Measurements from ENCODE around the gene AIG1.

Gene AIG1

DNA sequence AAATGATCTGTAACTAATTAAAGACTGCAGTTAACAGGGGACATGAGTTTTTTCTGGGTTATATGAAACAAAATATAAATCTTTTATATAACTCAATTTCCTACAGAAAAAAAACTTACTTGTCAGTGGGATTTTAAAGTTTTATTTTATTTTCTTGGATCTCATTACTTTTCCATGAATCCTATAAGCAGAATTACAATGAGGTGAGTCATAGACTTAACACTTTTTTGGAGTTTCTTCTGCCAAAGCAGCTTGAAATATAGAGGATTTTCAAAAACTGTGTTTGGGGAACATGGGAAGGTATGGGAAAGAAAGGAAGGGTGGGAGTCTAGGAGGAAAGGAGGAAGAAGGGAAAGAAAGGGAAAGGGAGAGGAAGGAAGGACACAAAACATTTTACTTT lies 130.7 kb downstream of the AIG1 start:
- Histone ChIP-seq H3K36me3 (ENCODE audit: control insufficient read depth, insufficient read depth, low read length) (peaks cover 3% of the 10 kb centered on the region; the same call in 1 of the 2 replicates), H3K9me3 (ENCODE audit: control insufficient read depth, insufficient read depth, low read length) (no peaks in the 10 kb centered on the region), H3K4me3 (ENCODE audit: low read length) (no peak overlapping the region), H3K27ac (ENCODE audit: low read length) (no peak overlapping the region), H3K4me1 (ENCODE audit: control insufficient read depth, insufficient read depth, low read length) (no peaks in the 10 kb centered on the region), H3K27me3 (ENCODE audit: control insufficient read depth, insufficient read depth, low read length) (no peaks in the 10 kb centered on the region)
- no peak for DNase-seq (ENCODE audit: low read depth, low spot score)

- Histone ChIP-seq H3K27me3 (ENCODE audit: control insufficient read depth, insufficient read depth, low read length) (no peaks in the 10 kb centered on the region), H3K4me3 (ENCODE audit: low read length) (no peak overlapping the region), H3K9me3 (ENCODE audit: control insufficient read depth, insufficient read depth, low read length) (no peaks in the 10 kb centered on the region), H3K27ac (ENCODE audit: low read length) (no peak overlapping the region), H3K4me1 (ENCODE audit: control insufficient read depth, insufficient read depth, low read length) (no peaks in the 10 kb centered on the region), H3K36me3 (ENCODE audit: control insufficient read depth, insufficient read depth, low read length) (no peaks in the 10 kb centered on the region)
- DNase-seq (ENCODE audit: low read depth, low spot score) = no peak
Measured at GRCh38 chr6:143192766-143193165, 132.1 kb downstream of the AIG1 start.

DNA sequence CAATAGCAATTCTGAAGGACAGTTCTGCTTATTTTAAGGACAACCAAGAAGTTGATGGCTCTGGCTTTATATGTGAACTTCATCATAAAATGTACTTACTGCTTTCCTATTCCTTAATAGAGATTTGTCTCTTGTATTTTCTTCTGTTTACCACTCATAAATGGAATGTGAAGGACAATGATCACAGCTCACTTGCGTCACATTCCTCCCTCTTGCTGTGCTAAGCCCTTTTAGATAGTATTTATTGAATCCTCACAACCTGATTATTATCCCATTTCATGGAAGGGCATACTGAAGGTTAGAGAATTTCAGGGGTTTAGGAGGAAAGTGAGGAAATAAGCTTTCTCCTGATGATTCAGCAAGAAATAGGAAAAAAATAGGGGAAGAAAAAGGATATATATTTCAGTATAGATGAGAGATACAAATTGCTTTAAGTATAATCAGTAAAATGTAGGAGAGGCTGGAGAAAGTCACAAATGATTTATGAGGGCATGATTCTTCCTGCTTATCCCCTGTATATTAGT lies 132.9 kb downstream of the AIG1 start:
- WGBS (ENCODE audit: insufficient coverage, insufficient read length) = no CpG with 5 or more reads among the region's 1 CpG
- no peak for DNase-seq (ENCODE audit: low read depth, low spot score)
- H3K27ac ChIP-seq (ENCODE audit: low read length) = no peak overlapping the region
- H3K27me3 ChIP-seq (ENCODE audit: control insufficient read depth, insufficient read depth, low read length) = no peaks in the 10 kb centered on the region
- H3K4me3 ChIP-seq (ENCODE audit: low read length) = no peak overlapping the region
- H3K36me3 ChIP-seq (ENCODE audit: control insufficient read depth, insufficient read depth, low read length) = no peaks in the 10 kb centered on the region
- no peaks in the 10 kb centered on the region for H3K9me3 ChIP-seq (ENCODE audit: control insufficient read depth, insufficient read depth, low read length)
- no peaks in the 10 kb centered on the region for H3K4me1 ChIP-seq (ENCODE audit: control insufficient read depth, insufficient read depth, low read length)

DNA sequence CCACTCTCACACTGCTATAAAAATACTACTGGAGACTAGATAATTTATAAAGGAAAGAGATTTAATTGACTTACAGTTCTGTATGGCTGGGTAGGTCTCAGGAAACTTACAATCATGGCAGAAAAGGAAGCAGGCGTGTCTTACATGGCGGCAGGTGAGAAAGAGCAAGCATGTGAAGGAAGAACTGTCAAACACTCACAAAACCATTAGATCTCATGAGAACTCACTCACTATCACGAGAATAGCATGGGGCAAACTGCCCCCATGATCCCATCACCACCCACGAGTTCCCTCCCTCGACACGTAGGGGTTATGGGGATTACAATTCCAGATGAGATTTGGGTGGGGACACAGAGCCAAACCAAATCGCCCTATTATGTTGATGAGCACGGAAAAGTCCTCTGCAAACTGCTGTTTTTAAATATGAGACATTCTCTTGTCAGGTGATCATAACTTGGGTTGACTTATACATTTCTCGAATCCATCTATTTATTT lies 133.5 kb downstream of the AIG1 start:
- no CpG with 5 or more reads among the region's 9 CpGs for WGBS (ENCODE audit: insufficient coverage, insufficient read length)
- Histone ChIP-seq H3K27ac (ENCODE audit: low read length) (no peak overlapping the region), H3K9me3 (ENCODE audit: control insufficient read depth, insufficient read depth, low read length) (no peaks in the 10 kb centered on the region), H3K4me3 (ENCODE audit: low read length) (no peak overlapping the region), H3K4me1 (ENCODE audit: control insufficient read depth, insufficient read depth, low read length) (no peaks in the 10 kb centered on the region), H3K27me3 (ENCODE audit: control insufficient read depth, insufficient read depth, low read length) (no peaks in the 10 kb centered on the region), H3K36me3 (ENCODE audit: control insufficient read depth, insufficient read depth, low read length) (no peaks in the 10 kb centered on the region)
- no peak for DNase-seq (ENCODE audit: low read depth, low spot score)

DNA sequence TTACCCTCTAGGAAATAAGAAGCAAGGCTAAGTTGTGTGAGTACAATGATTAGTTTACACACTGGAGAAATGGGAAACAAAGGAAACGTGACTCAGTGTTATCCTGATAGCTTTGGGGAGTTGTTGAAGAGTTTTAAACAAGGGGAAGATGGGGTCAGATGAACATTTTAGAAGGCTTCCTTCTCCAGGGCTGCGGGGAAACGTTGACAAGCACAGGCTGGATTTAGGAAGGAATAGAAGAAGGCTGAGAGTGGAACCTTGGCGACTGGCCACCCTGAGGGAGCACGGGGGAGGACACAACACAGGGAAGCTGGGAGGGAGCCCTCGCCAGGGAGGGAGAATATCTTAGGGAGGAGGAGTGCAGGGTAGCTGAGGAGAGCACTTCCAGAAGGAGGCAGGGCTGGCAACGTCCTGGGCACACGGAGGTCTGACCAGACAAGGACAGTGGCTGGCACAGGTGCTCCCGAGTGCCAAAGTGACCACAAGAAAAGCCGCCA lies 134.7 kb downstream of the AIG1 start:
- Histone ChIP-seq H3K4me1 (ENCODE audit: control insufficient read depth, insufficient read depth, low read length) (no peaks in the 10 kb centered on the region), H3K36me3 (ENCODE audit: control insufficient read depth, insufficient read depth, low read length) (no peaks in the 10 kb centered on the region), H3K9me3 (ENCODE audit: control insufficient read depth, insufficient read depth, low read length) (no peaks in the 10 kb centered on the region), H3K27ac (ENCODE audit: low read length) (no peak overlapping the region), H3K4me3 (ENCODE audit: low read length) (no peak overlapping the region), H3K27me3 (ENCODE audit: control insufficient read depth, insufficient read depth, low read length) (no peaks in the 10 kb centered on the region)
- no peak for DNase-seq (ENCODE audit: low read depth, low spot score)
- WGBS (ENCODE audit: insufficient coverage, insufficient read length) = no CpG with 5 or more reads among the region's 10 CpGs

- no CpG with 5 or more reads among the region's 5 CpGs for WGBS (ENCODE audit: insufficient coverage, insufficient read length)
- no peaks in the 10 kb centered on the region for H3K4me1 ChIP-seq (ENCODE audit: control insufficient read depth, insufficient read depth, low read length)
Measured at GRCh38 chr6:143196525-143197225, 136.0 kb downstream of the AIG1 start.

GRCh38 chr6:143197377-143197776 lies 136.7 kb downstream of the AIG1 start:
- Histone ChIP-seq H3K27me3 (ENCODE audit: control insufficient read depth, insufficient read depth, low read length) (no peaks in the 10 kb centered on the region), H3K4me3 (ENCODE audit: low read length) (no peak overlapping the region), H3K27ac (ENCODE audit: low read length) (no peak overlapping the region), H3K36me3 (ENCODE audit: control insufficient read depth, insufficient read depth, low read length) (no peaks in the 10 kb centered on the region), H3K4me1 (ENCODE audit: control insufficient read depth, insufficient read depth, low read length) (no peaks in the 10 kb centered on the region), H3K9me3 (ENCODE audit: control insufficient read depth, insufficient read depth, low read length) (no peaks in the 10 kb centered on the region)
- DNase-seq (ENCODE audit: low read depth, low spot score) = no peak

More at GRCh38 chr6:143196525-143197225, 136.0 kb downstream of the AIG1 start:
- Histone ChIP-seq H3K27me3 (ENCODE audit: control insufficient read depth, insufficient read depth, low read length) (no peaks in the 10 kb centered on the region), H3K9me3 (ENCODE audit: control insufficient read depth, insufficient read depth, low read length) (no peaks in the 10 kb centered on the region), H3K27ac (ENCODE audit: low read length) (no peak overlapping the region), H3K36me3 (ENCODE audit: control insufficient read depth, insufficient read depth, low read length) (no peaks in the 10 kb centered on the region), H3K4me3 (ENCODE audit: low read length) (no peak overlapping the region)
- DNase-seq (ENCODE audit: low read depth, low spot score) = no peak

- Histone ChIP-seq H3K9me3 (ENCODE audit: control insufficient read depth, insufficient read depth, low read length) (no peaks in the 10 kb centered on the region), H3K27ac (ENCODE audit: low read length) (no peak overlapping the region), H3K36me3 (ENCODE audit: control insufficient read depth, insufficient read depth, low read length) (no peaks in the 10 kb centered on the region; the same call in 1 of the 2 replicates), H3K4me3 (ENCODE audit: low read length) (no peak overlapping the region), H3K4me1 (ENCODE audit: control insufficient read depth, insufficient read depth, low read length) (no peaks in the 10 kb centered on the region), H3K27me3 (ENCODE audit: control insufficient read depth, insufficient read depth, low read length) (no peaks in the 10 kb centered on the region)
- DNase-seq (ENCODE audit: low read depth, low spot score) = no peak
- WGBS (ENCODE audit: insufficient coverage, insufficient read length) = no CpG with 5 or more reads among the region's 5 CpGs
Measured at GRCh38 chr6:143198312-143198711, 137.6 kb downstream of the AIG1 start.

DNA sequence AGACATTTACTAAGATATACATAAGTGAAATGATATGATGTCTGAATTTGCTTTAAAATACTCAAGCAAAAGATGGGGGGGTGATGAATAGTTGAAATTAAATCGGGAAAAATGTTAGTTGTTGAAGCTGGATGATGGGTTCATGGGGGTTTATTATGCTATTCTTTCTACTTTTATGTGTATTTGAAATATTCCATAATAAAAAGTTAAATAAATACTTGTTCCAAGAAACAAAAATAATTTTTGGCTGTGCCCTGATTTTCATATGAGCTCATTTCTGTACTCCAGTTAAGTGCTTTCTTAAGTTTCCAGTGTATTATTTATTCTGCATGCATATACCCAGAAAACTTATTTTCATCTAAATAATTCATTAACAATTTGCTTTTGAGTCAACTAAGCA lies 138.6 kb downstream of the AIG1 start:
- no peak overlapping the region for H3K27ac ChIP-seq (ENCODE audit: low read length)
- no peaks in the 10 kb centered on the region for H3K4me1 ChIP-seq (ENCODE audit: control insufficient read depth, insufficient read depth, low read length)
- no peaks in the 10 kb centered on the region; the same call in 1 of the 2 replicates for H3K36me3 ChIP-seq (ENCODE audit: control insufficient read depth, insufficient read depth, low read length)
- no peak for DNase-seq (ENCODE audit: low read depth, low spot score)
- no peak overlapping the region for H3K4me3 ChIP-seq (ENCODE audit: low read length)
- no peaks in the 10 kb centered on the region for H3K27me3 ChIP-seq (ENCODE audit: control insufficient read depth, insufficient read depth, low read length)
- 100% methylated on average over 1 of the region's 1 CpG for WGBS (ENCODE audit: insufficient coverage, insufficient read length)
- H3K9me3 ChIP-seq (ENCODE audit: control insufficient read depth, insufficient read depth, low read length) = no peaks in the 10 kb centered on the region

DNA sequence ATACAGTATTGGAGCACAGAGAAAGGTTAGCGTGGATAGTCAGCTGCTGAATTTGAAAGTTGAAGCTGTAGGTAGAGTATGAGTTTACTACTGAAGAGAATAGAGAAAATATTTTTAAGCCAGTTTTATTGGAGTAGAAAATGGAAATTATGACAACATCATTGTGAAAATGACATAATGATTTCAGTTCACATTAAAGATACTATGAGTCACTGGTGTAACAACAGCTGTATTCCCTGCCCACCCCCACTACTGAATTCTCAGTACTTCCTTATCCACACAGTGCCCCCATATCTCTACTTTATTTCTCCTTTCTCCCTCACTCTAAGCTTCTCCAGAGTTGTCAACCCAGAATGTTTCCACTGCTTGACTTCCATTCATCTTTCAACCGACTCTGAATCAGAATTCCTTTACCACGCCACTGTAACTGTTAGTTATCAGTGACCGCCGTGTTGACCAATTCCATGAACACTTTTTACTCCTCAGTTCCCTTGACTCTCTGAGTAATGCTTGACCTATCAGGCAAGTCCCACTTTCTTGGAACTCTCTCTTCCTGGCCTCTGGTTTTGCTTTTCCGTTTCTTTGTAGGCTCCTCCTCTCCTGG lies 139.6 kb downstream of the AIG1 start:
- no peak for DNase-seq (ENCODE audit: low read depth, low spot score)
- no peaks in the 10 kb centered on the region; the same call in 1 of the 2 replicates for H3K36me3 ChIP-seq (ENCODE audit: control insufficient read depth, insufficient read depth, low read length)
- H3K4me3 ChIP-seq (ENCODE audit: low read length) = no peak overlapping the region
- no peaks in the 10 kb centered on the region for H3K9me3 ChIP-seq (ENCODE audit: control insufficient read depth, insufficient read depth, low read length)
- no peaks in the 10 kb centered on the region for H3K4me1 ChIP-seq (ENCODE audit: control insufficient read depth, insufficient read depth, low read length)
- H3K27me3 ChIP-seq (ENCODE audit: control insufficient read depth, insufficient read depth, low read length) = no peaks in the 10 kb centered on the region
- no peak overlapping the region for H3K27ac ChIP-seq (ENCODE audit: low read length)
- no CpG with 5 or more reads among the region's 6 CpGs for WGBS (ENCODE audit: insufficient coverage, insufficient read length)

GRCh38 chr6:143204045-143204444 lies 143.4 kb downstream of the AIG1 start:
- no peak overlapping the region for H3K27ac ChIP-seq (ENCODE audit: low read length)
- H3K36me3 ChIP-seq (ENCODE audit: control insufficient read depth, insufficient read depth, low read length) = no peaks in the 10 kb centered on the region; the same call in 1 of the 2 replicates
- H3K9me3 ChIP-seq (ENCODE audit: control insufficient read depth, insufficient read depth, low read length) = no peaks in the 10 kb centered on the region
- no peak for DNase-seq (ENCODE audit: low read depth, low spot score)
- H3K4me3 ChIP-seq (ENCODE audit: low read length) = no peak overlapping the region
- no peaks in the 10 kb centered on the region for H3K4me1 ChIP-seq (ENCODE audit: control insufficient read depth, insufficient read depth, low read length)
- H3K27me3 ChIP-seq (ENCODE audit: control insufficient read depth, insufficient read depth, low read length) = no peaks in the 10 kb centered on the region

Measured in iPS DF 6.9 (cell line).